Measurements from ENCODE around the gene TTLL12.
"Not testable (repeated sequence)": the region's sequence is repeated elsewhere in the genome, so short reads cannot be mapped to it uniquely, and the experiment has no call there.

The TTLL12 gene

DNA sequence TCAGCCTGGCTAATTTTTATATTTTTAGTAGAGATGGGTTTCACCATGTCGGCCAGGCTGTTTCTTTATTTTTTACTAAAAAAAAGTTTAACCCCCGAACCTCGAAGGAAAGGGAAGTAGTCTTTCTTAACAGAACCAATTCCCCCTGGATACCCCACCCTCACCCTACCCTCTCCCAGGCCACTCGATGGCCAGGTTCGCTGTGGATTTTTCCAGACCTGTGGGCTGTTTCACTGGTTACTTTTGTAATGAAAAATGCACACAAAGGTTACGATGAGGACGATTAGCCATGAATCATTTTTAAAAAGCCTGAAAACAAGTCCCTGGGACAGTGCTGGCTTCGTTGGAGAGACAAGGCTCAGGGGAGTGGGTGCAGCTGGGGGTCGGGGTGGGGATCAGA, 33.0 kb downstream of the TTLL12 start:
- DNase-seq (ENCODE audit: low spot score): no peak

GRCh38 chr22:43152357-43153071, 34.4 kb downstream of the TTLL12 start:
- peak; percentile 41 for DNase-seq (ENCODE audit: low spot score)

GRCh38 chr22:43152003-43152356, 35.0 kb downstream of the TTLL12 start:
- DNase-seq (ENCODE audit: low spot score): no peak

- DNase-seq (ENCODE audit: low spot score): peak; percentile 65
Observed at GRCh38 chr22:43151251-43152002, 35.5 kb downstream of the TTLL12 start, which contains the start of gene TSPO. Gene TSPO (plus strand): TSS chr22:43151559. CDS start chr22:43159239, 7,680 bp downstream.

- DNase-seq (ENCODE audit: low spot score): no peak
Observed at GRCh38 chr22:43150731-43151206, 36.2 kb downstream of the TTLL12 start.

- no peak for DNase-seq (ENCODE audit: low spot score)
Observed at GRCh38 chr22:43148581-43148980, 38.4 kb downstream of the TTLL12 start.

DNA sequence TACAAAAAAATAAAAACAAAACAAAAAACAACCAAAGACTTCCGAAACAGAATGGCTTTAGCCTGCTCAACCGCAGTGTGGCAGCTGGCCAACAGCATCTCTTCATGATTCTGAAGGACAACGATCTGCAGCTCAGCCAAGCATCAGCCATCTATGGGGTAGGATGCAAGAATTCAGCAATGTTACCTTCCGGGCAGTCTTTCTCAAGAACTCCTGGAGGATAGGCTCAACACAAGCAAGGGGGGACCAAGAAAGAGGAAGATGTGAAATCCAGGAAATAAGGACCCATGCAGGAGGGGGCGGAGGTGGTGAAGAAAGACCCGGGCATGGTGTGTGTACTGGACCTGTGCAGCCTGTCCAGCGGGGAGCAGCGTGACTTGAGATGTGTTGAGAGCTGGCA, 39.1 kb downstream of the TTLL12 start:
- no peak for DNase-seq (ENCODE audit: low spot score)

DNA sequence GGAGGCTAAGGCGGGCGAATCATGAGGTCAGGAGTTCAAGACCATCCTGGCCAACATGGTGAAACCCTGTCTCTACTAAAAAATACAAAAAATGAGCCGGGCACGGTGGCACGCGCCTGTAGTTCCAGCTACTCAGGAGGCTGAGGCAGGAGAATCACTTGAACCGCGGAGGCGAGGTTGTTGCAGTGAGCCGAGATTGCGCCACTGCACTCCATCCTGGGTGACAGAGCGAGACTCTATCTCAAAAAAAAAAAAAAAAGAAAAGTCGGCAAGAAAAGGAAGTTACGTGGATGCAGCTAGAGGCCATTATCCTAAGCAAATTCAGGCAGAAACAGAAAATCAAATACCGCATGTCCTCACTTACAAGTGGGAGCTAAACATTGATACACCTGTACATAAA, 40.6 kb downstream of the TTLL12 start:
- DNase-seq (ENCODE audit: low spot score): not testable (repeated sequence)

DNA sequence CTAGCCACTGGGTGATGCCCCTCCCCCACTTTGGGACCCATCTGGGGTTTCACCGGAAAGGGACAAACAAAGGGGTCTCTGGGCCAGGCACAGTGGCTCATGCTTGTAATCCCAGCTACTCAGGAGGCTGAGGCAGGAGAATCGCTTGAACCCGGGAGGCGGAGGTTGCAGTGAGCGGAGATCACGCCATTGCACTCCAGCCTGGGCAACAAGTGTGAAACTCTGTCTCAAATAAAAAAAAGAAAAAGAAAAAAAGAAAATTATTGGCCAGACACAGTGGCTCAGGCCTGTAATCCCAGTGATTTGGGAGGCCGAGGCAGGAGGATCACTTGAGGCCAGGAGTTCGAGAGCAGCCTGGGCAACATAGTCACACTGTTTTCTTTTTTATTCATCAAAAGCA, 41.6 kb downstream of the TTLL12 start:
- not testable (repeated sequence) for DNase-seq (ENCODE audit: low spot score)

DNA sequence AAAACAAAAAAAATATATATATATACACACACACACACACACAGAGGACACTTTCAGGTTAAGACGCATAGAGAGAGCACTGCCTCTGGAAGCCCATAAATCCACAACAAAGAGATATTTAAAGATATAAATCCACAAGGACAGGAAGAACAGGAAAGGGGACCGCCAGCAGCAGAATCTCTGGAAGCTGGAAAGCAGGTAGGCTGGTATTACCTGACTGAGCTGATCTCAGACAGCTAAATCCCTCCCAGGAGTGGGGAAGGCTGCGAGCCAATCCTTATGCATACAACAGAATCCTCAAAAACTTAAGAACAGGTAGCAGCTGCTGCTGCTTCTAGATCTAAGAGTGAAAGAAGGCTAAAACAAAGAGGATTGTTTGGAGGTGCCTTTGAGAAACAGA, 42.0 kb downstream of the TTLL12 start:
- DNase-seq (ENCODE audit: low spot score): no peak

DNA sequence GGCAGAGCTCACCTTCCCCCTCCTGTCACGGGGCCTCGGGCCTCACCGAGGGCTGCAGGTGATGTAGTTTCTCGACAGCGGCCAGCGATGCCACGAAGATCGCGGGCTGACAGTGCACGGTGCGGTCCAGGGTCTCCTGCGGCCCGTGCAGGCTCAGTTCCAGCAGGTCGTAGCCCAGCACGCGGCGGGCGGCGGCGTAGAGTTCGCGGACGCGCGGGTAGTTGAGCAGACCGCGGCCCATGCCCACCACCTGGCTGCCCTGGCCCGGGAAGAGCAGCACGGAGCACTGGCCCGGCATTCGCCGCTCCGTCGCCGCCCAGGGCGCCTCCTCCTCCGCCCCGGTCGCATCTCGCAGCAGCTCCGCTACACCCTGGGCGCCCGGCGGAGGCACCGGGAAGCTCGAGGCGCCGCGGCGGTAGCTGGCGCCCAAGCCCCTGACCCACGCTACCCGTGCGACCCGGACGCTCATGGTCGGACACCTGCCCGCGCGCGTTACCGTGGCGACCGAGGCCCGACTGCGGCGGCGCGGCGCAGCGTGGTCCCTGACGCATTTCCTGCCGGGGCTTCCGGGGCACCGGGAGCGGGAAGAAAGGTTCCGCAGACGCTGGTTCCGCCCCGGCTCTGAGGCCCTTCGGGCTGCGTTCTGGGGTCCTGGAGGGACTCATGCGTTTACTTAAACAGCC, 43.9 kb downstream of the TTLL12 start, which contains the start of gene MCAT:
TSS of gene MCAT (minus strand) at position 519 of the 683 bp plus-strand sequence. CDS start at position 469, 50 bp downstream.
- DNase-seq (ENCODE audit: low spot score): peak; percentile 60

DNA sequence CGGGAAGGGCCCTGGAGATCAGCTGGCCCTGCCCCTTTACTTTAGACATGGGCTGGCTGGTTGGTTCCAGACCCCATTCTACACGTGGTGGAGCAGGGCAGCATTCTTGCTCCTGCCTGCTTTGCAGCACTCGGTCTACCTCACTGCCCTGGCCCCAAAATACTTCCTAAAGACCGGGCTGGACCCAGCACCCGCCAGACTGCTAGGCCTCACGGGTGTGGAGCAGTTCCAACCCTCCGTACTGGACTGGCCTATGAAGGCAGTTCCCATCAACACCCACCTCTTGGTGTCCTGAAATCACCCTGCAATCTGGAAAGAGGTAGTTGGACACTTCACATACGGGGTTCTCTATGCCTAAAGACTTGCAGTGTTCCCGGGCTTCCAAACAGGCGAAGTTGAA, 50.1 kb downstream of the TTLL12 start:
- no peak for DNase-seq (ENCODE audit: low spot score)

DNA sequence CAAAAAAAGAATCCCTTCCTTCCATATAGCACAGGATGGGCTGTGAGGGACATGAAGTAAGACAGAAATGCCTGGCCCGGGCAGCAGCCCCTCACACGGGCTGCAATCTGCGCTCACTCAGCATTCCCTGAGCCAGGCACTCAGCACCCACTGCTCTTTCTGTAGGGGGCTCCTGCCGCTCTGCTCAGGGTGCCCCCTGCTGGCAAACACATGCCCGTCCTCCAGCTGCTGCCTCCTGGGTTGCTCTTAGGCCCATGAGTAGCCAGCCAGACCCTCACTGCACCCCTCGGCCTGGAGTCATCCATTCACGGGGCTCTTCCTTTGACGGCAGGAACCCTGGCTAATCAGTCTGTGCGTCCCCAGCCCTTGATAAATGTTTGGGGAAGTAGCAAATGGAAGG, 50.7 kb downstream of the TTLL12 start:
- no peak for DNase-seq (ENCODE audit: low spot score)

GRCh38 chr22:43135565-43135964, 51.4 kb downstream of the TTLL12 start:
- DNase-seq (ENCODE audit: low spot score): no peak

DNA sequence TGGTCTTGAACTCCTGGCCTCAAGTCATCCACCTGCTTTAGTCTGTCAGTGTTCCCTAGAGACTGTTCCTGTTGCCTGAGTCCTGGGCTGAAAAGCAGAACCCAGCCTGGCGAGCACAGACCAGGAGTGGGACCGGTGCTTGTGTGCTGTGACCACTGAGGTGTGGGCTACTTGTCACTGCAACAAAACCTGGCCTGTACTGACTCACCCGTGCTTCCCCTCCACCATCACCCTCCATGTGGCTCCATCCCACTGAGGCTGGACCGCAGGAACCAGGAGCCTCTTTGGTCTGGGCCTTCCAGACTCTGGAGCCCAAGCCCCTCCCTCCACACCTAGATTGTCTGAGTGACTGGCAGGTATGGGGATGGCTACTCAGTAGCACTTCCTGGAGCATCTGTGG, 52.4 kb downstream of the TTLL12 start:
- DNase-seq (ENCODE audit: low spot score): no peak

DNA sequence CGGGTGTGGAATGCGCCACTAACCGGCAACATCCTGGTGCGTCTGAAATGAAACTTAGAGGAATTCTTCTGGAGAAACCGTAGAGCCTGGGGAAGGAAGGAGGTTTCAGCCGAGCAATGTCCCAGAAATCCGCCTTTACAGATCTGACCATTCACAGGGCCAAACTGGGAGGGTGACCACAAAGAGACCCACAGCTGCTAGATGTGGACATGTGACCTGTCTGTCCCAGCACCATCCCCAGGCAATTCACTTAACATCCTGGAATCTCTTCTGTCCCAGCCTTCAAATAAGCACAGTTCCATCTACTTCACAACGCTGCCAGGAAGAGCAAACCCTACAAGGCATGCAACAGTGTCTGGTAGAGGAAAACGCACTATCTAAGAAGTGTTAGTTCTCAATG, 53.5 kb downstream of the TTLL12 start:
- DNase-seq (ENCODE audit: low spot score): no peak

GRCh38 chr22:43131773-43132501, 55.0 kb downstream of the TTLL12 start:
- no peak for DNase-seq (ENCODE audit: low spot score)

DNA sequence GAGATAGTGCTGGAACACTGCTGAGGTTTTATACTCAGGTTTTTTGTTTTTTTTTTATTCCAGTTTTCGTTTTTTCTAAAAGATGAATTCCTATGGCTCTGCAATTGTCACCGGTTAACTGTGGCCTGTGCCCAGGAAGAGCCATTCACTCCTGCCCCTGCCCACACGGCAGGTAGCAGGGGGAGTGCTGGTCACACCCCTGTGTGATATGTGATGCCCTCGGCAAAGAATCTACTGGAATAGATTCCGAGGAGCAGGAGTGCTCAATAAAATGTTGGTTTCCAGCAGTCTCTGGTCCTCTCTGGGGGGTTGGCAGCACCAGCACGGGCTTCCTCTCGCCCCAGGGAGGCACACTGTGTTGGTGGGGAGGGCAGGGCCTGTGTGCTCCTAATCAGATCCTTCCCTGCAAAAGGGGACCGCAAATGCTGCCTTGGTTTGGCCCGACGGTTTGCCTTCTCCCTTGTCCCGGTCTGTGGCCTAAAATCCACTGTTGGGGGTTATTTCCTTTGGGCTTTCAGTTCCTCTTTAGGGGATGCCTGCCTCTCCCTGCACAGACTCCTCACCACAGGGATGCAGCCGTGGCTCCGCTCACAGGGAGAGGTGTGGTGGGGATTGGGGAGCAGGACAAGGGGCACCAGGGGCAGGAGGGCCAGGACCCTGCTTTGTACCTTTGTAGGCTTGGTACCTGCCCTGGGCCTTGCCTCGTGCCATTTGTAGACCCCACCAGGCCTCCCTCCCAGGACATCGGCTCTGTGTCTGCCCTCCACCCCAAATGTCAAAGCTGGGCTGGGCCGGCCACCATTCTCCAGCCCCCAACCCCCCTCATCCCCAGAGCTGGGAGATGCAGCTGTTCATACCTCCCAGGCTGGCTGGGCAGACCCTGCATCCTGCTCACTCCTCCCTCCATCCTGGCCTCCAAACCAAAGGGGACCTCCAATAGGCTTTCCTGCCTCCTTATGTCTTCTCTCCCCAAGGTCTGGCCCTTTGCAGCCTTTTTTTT, 57.2 kb downstream of the TTLL12 start:
- no peak for DNase-seq (ENCODE audit: low spot score)

- no peak for DNase-seq (ENCODE audit: low spot score)
Observed at GRCh38 chr22:43128928-43129424, 58.0 kb downstream of the TTLL12 start.

GRCh38 chr22:43128116-43128515, 58.8 kb downstream of the TTLL12 start:
- no peak for DNase-seq (ENCODE audit: low spot score)

All from pons (tissue), 1 donor.